ENCODE results near the gene MLF1. TPM values are rescaled to one million over a fixed set of nuclear protein-coding genes. Genes with fewer than 3 reads are reported as not detected.

Gene MLF1
- total and polyA plus RNA-seq, 2 of the 4 experiments (the other 2 are of a cell fraction): 4.7 to 5.2 TPM

GRCh38 chr3:158522221-158523136, 48.5 kb upstream of the MLF1 start:
- BruUV-seq (replicated peaks): no TSS peak
- H3K23ac ChIP-seq (ENCODE audit: low read depth, low read length): no peak overlapping the region
- no peaks in the 10 kb centered on the region for H3K79me1 ChIP-seq (ENCODE audit: low read depth in 1 of 2, low read length in 2 of 2)
- no peak overlapping the region for H3K9ac ChIP-seq (ENCODE audit: low read depth, low read length)
- WGBS, 2 experiments (ENCODE audit: extremely low coverage in 2 of 2, insufficient read length in 1 of 2): no CpG with 5 or more reads among the region's 4 CpGs
- no peak overlapping the region for H3K18ac ChIP-seq (ENCODE audit: low read depth, low read length)
- in situ Hi-C loops (cut with MboI; ENCODE audit: low sequenced_read_pairs) (loop anchor here (10.0 kb wide), 1 partner anchor 908 kb away; no protein-coding TSS in a partner anchor), dilution Hi-C loops (cut with HindIII; ENCODE audit: low sequenced_read_pairs, unreplicated experiment) (no loop called here), intact Hi-C loops (cut with micrococcal nuclease) (loop anchor here (10.0 kb wide), 1 partner anchor 208 kb away; no protein-coding TSS in a partner anchor)
- no peak overlapping the region for H2BK20ac ChIP-seq (ENCODE audit: low read depth, low read length)
- no peaks in the 10 kb centered on the region for H3K27me3 ChIP-seq (ENCODE audit: control insufficient read depth, insufficient read depth, low read length)
- H2BK5ac ChIP-seq (ENCODE audit: low read depth, low read length, poor library complexity, severe bottlenecking): no peak overlapping the region
- H3K27ac ChIP-seq (ENCODE audit: insufficient read depth, low read length): no peak overlapping the region
- H2BK15ac ChIP-seq (ENCODE audit: low read depth, low read length): no peak overlapping the region
- H3K4me2 ChIP-seq (ENCODE audit: low read depth, low read length): no peak overlapping the region
- no peaks in the 10 kb centered on the region for H3K36me3 ChIP-seq (ENCODE audit: control insufficient read depth, insufficient read depth, low read length)
- H3K4ac ChIP-seq (ENCODE audit: low read depth, low read length): no peak overlapping the region
- no peak overlapping the region for H4K5ac ChIP-seq (ENCODE audit: low read depth, low read length)
- ChIA-PET CTCF (interaction anchor here (1.4 kb wide), 1 partner anchor 9 kb away, joined by 4 read pairs; no protein-coding TSS in a partner anchor), POLR2A (ENCODE audit: unreplicated experiment) (no interaction called here)
- peaks cover 3% of the 10 kb centered on the region for H3K4me1 ChIP-seq (ENCODE audit: control insufficient read depth, insufficient read depth, low read length)
- no peaks in the 10 kb centered on the region for H3K9me1 ChIP-seq (ENCODE audit: insufficient read depth, low read length)
- H3K4me3 ChIP-seq (ENCODE audit: insufficient read depth, low read depth, low read length): no peak overlapping the region
- H2AK9ac ChIP-seq (replicated peaks; ENCODE audit: low read depth, low read length, poor library complexity): no peak overlapping the region
- H2AFZ ChIP-seq (replicated peaks; ENCODE audit: low read length, poor library complexity): no peak overlapping the region
- no peaks in the 10 kb centered on the region for H4K20me1 ChIP-seq (ENCODE audit: insufficient read depth, low read length)
- no peak overlapping the region for H2BK120ac ChIP-seq (ENCODE audit: low read depth, low read length)
- ATAC-seq (ENCODE audit: low read depth): no peak; the same call in 1 of the 2 replicates
- no peak overlapping the region for H4K91ac ChIP-seq (ENCODE audit: insufficient read depth, low read depth, low read length)
- H3K9me3 ChIP-seq (ENCODE audit: control insufficient read depth, insufficient read depth, low read length): no peaks in the 10 kb centered on the region
- TF ChIP-seq FOS (IDR thresholded peaks at IDR 0.05; ENCODE audit: low read depth, low read length) (no peak), CEBPB (IDR thresholded peaks at IDR 0.05; ENCODE audit: low read depth, low read length) (peak; percentile 60; the same call in 1 of the 2 replicates)
- H2AK5ac ChIP-seq (ENCODE audit: low read depth, low read length): no peak overlapping the region
- no peak overlapping the region for H3K14ac ChIP-seq (replicated peaks; ENCODE audit: low read depth, low read length)
- H3K56ac ChIP-seq (ENCODE audit: extremely low read depth, insufficient read depth, low read length): no peak overlapping the region
- peak; percentile 69 for DNase-seq
- no peak overlapping the region for H4K8ac ChIP-seq (ENCODE audit: low read depth in 2 of 2, low read length in 2 of 2)
